Tibial nerve (tissue), 4 donors: ENCODE measurements around the gene VPS41. TPM values are rescaled to one million over a fixed set of nuclear protein-coding genes. Genes with fewer than 3 reads are reported as not detected.

Experiments used
- DNase-seq, 2 donors: peaks; one replicate each; pipeline ENCODE4 v3.0.0-alpha.2; 2019; ENCODE audit warnings: low spot score in 2 of 2
- H3K27ac ChIP-seq, 4 donors: fragments of 200-600 bp; sonication (generic) in 3 of 4; one replicate each; pipeline ENCODE4 v1.5.1; 2017 to 2019; ENCODE audit warnings: mild to moderate bottlenecking in 1 of 4
- H3K27me3 ChIP-seq, 2 donors: fragments of 200-600 bp; sonication (generic) in 1 of 2; one replicate each; pipeline versions ENCODE4 v1.5.1 to v1.6.0; 2017 to 2019
- H3K36me3 ChIP-seq, 3 donors: fragments of 200-600 bp; sonication (generic); one replicate each; pipeline ENCODE4 v1.5.1; 2018 to 2019
- H3K4me1 ChIP-seq, 4 donors: fragments of 200-600 bp; sonication (generic) in 3 of 4; one replicate each; pipeline ENCODE4 v1.5.1; 2017 to 2019
- H3K4me3 ChIP-seq, 4 donors: fragments of 200-600 bp; sonication (generic) in 3 of 4; one replicate each; pipeline ENCODE4 v1.5.1; 2017 to 2019; ENCODE audit warnings: mild to moderate bottlenecking in 1 of 4, moderate library complexity in 1 of 4
- H3K9me3 ChIP-seq, 4 donors: fragments of 200-600 bp; sonication (generic) in 3 of 4; one replicate each; pipeline ENCODE4 v1.5.1; 2017 to 2019
- EP300 ChIP-seq, 2 donors: sonication (generic); formaldehyde crosslinking; IDR thresholded peaks; one replicate each; pipeline ENCODE4 v1.6.1; 2017; ENCODE audit warnings: antibody characterized with exemption in 2 of 2, mild to moderate bottlenecking in 1 of 2
- POLR2A ChIP-seq, 2 donors: fragments of 450-650 bp; IDR thresholded peaks; one replicate each; pipeline ENCODE4 v1.6.1; 2017; ENCODE audit warnings: antibody characterized with exemption in 2 of 2, mild to moderate bottlenecking in 2 of 2, moderate library complexity in 2 of 2
- WGBS, 2 donors: methylation state at CpG; one replicate each; pipeline ENCODE4 v1.1.5; 2018; 5-methylcytosine and 5-hydroxymethylcytosine counted together
- total RNA-seq, 4 donors: library from RNA; depleted of rRNA; stranded (reverse); fragments of >200 nt; gene quantifications; one replicate each; pipeline ENCODE4 v1.1.0, GENCODE V29; 2016
- TF ChIP-seq, protein P1 (sequence below), 5 experiments: fragments of 200-600 bp in 3 of 5; fragments of 450-650 bp in 2 of 5; sonication (generic) in 3 of 5; IDR thresholded peaks; one replicate each; pipeline ENCODE4 v1.5.1; 2016 to 2019; ENCODE audit warnings: antibody characterized with exemption in 5 of 5, mild to moderate bottlenecking in 3 of 5, moderate library complexity in 2 of 5

The VPS41 gene
- total RNA-seq, 4 donors from 2014 or later, result 31.2 to 47.5 (median 47.2) TPM

DNA sequence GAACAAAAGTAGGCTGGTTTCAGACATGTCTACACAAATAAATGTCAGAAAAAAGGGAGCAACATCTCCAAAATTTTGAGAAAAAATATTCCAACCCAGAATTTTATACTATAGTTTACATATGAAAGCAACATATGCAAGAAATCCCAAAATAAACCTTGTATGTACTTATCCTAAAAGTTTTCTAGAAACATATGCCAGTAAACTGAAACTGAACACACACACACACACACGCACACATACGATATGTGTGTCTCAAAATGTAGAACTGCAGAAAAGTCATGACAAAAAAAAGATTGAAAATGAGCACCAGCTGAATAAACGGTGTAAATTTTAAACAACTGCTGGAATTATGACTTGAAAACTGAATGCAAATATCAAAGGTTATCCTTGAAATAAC lies 81.0 kb downstream of the VPS41 start:
- Histone ChIP-seq H3K36me3 (peaks cover 0 to 9% (median 0%) of the 10 kb centered on the region in 3 donors), H3K9me3 (peaks cover 0 to 6% (median 2%) of the 10 kb centered on the region in 4 donors), H3K4me1 (peaks cover 0 to 35% (median 3%) of the 10 kb centered on the region in 4 donors), H3K4me3 (no peak overlapping the region), H3K27ac (no peak overlapping the region), H3K27me3 (no peaks in the 10 kb centered on the region)
- DNase-seq, result no peak
- WGBS, 2 donors, result 78 to 84% methylated on average over 3 of the region's 3 CpGs
- TF ChIP-seq POLR2A (IDR thresholded peaks at IDR 0.05) (no peak), EP300 (IDR thresholded peaks at IDR 0.05) (no peak)
- TF ChIP-seq, protein P1, sequence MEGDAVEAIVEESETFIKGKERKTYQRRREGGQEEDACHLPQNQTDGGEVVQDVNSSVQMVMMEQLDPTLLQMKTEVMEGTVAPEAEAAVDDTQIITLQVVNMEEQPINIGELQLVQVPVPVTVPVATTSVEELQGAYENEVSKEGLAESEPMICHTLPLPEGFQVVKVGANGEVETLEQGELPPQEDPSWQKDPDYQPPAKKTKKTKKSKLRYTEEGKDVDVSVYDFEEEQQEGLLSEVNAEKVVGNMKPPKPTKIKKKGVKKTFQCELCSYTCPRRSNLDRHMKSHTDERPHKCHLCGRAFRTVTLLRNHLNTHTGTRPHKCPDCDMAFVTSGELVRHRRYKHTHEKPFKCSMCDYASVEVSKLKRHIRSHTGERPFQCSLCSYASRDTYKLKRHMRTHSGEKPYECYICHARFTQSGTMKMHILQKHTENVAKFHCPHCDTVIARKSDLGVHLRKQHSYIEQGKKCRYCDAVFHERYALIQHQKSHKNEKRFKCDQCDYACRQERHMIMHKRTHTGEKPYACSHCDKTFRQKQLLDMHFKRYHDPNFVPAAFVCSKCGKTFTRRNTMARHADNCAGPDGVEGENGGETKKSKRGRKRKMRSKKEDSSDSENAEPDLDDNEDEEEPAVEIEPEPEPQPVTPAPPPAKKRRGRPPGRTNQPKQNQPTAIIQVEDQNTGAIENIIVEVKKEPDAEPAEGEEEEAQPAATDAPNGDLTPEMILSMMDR (IDR thresholded peaks at IDR 0.05), result no peak

DNA sequence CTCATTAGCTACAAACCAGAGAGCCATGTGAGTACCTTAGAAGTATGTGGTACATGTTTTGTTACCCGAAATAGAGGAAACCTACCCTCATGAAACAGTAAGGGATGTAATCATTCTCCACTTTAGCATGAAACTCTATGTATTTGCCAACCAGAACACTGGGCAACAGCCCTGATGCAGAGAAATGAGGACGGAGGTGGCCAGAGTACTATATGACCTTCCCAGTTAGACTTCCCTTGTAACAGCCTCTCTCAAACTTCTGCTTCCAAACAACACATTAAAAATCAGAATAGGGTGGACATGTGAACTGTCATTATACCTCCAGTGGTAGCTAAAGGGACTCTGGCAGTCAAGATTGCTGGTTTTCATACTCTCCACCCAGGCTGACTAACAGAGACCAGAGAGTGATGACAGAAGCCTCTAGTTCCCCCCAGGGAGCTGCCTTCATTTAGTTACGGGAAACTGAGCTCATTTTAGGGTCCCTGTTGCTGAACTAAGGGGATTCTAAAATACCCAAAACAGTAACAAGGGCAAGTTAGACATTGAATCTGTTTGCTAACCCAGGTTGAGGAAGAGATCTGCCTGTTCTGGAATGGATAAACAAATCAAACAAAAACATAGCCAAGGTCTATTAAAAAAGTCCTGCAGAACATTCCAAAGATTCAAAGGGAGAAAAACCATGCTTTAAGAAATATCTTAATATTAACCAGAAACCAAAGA lies 83.1 kb downstream of the VPS41 start:
- TF ChIP-seq, protein P1 (IDR thresholded peaks at IDR 0.05), result no peak
- TF ChIP-seq POLR2A (IDR thresholded peaks at IDR 0.05) (no peak), EP300 (IDR thresholded peaks at IDR 0.05) (no peak)
- Histone ChIP-seq H3K4me3 (no peak overlapping the region), H3K9me3 (peaks cover 0 to 10% (median 2%) of the 10 kb centered on the region in 4 donors), H3K27me3 (no peaks in the 10 kb centered on the region), H3K27ac (peak overlapping the region in 2 of 4 donors; percentile 74 to 81), H3K36me3 (peaks cover 0 to 13% (median 0%) of the 10 kb centered on the region in 3 donors), H3K4me1 (peaks cover 0 to 28% (median 3%) of the 10 kb centered on the region in 4 donors)
- WGBS, 2 donors, result 74 to 75% methylated on average over 3 of the region's 3 CpGs
- no peak for DNase-seq

DNA sequence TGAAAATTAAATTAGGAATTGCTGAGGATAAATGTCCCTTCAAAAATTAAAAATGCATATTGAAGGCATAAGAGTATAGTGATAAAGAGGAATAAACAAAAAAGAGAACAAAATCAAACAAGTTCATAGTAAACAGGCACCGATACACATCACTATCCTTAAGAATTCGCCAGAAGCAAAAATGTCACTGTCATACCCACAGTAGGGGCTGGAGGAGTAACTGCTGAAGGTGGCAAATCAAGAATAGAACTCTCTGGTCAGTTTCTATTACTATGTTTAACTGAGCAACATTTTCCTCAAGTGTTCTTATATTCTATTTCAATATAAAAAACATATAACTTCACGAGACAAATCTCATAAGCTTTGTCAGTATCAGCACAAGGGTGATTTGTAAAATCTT lies 84.0 kb downstream of the VPS41 start:
- Histone ChIP-seq H3K36me3 (peaks cover 0 to 13% (median 0%) of the 10 kb centered on the region in 3 donors), H3K4me1 (peaks cover 0 to 23% (median 3%) of the 10 kb centered on the region in 4 donors), H3K4me3 (no peak overlapping the region), H3K27ac (peak overlapping the region in 1 of 4 donors; percentile 74), H3K27me3 (no peaks in the 10 kb centered on the region), H3K9me3 (peaks cover 0 to 10% (median 2%) of the 10 kb centered on the region in 4 donors)
- no peak for DNase-seq
- 93 to 97% methylated on average over 3 of the region's 3 CpGs for WGBS, 2 donors
- TF ChIP-seq, protein P1 (IDR thresholded peaks at IDR 0.05), result no peak
- TF ChIP-seq POLR2A (IDR thresholded peaks at IDR 0.05) (no peak), EP300 (IDR thresholded peaks at IDR 0.05) (no peak)

DNA sequence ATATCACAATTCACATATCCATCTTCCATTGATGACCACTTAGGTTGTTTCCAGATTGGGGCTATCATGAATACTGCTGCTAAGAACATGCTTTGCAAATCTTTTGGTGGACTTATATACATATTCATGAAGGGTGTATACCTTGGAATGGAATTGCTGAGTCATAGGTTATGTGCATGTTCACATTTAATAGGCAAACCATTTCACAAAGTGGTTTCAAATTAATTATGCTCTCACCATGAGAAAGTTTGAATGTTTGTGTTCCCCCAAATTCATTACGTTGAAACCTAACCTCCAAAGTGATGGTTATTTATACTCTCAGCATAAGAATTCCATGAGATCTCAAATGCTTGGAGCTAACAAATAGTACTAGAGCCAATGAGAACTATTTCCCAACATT lies 86.4 kb downstream of the VPS41 start:
- H3K4me3 ChIP-seq, result no peak overlapping the region
- WGBS, 2 donors, result 89 to 97% methylated on average over 1 of the region's 1 CpG
- no peak for DNase-seq
- TF ChIP-seq, protein P1 (IDR thresholded peaks at IDR 0.05), result no peak
- TF ChIP-seq EP300 (IDR thresholded peaks at IDR 0.05) (no peak), POLR2A (IDR thresholded peaks at IDR 0.05) (no peak)
- peaks cover 0 to 10% (median 2%) of the 10 kb centered on the region in 4 donors for H3K9me3 ChIP-seq
- H3K27ac ChIP-seq, result no peak overlapping the region
- peaks cover 0 to 34% (median 4%) of the 10 kb centered on the region in 3 donors for H3K36me3 ChIP-seq
- peaks cover 0 to 23% (median 3%) of the 10 kb centered on the region in 4 donors for H3K4me1 ChIP-seq
- no peaks in the 10 kb centered on the region for H3K27me3 ChIP-seq

DNA sequence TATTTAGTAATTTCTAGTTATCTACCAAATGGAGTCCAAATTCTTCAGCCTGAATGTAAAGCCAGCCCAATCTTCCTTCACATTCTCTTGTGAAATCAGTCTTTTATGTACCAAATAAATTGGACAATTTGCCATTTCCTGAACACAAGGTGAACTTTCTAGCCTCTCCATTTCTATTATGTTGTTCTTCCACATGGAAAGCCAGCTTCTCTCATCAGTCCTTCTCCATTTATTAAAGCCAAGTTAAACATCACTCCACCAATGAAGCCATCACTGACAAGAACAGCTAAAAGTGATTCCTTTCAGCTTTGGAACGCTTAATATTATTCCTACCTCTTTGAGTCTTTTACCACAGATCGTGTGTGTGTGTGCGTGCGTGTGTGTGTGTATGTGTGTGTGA lies 88.4 kb downstream of the VPS41 start:
- Histone ChIP-seq H3K27ac (no peak overlapping the region), H3K4me3 (no peak overlapping the region), H3K27me3 (no peaks in the 10 kb centered on the region), H3K36me3 (peaks cover 0 to 52% (median 4%) of the 10 kb centered on the region in 3 donors), H3K4me1 (peaks cover 0 to 8% (median 0%) of the 10 kb centered on the region in 4 donors), H3K9me3 (peaks cover 0 to 10% (median 2%) of the 10 kb centered on the region in 4 donors)
- 88 to 95% methylated on average over 4 of the region's 4 CpGs for WGBS, 2 donors
- TF ChIP-seq, protein P1 (IDR thresholded peaks at IDR 0.05), result no peak
- TF ChIP-seq POLR2A (IDR thresholded peaks at IDR 0.05), result no peak
- no peak for TF ChIP-seq EP300 (IDR thresholded peaks at IDR 0.05)
- DNase-seq, result no peak
